ENCODE results near the gene ARAP3.

- TF ChIP-seq CTCF (IDR thresholded peaks at IDR 0.05) = peak; percentile 95
- TF ChIP-seq SIN3A (IDR thresholded peaks at IDR 0.05; ENCODE audit: borderline replicate concordance, insufficient read depth, low read depth, low read length) = no peak
- no peak for TF ChIP-seq POLR2AphosphoS5 (IDR thresholded peaks at IDR 0.05; ENCODE audit: low read depth, low read length)
Observed at GRCh38 chr5:141664733-141665461, 17.1 kb downstream of the ARAP3 start.
